IPS-20b (cell line): ENCODE data around the gene GPC5.
"Not testable (repeated sequence)": the region's sequence is repeated elsewhere in the genome, so short reads cannot be mapped to it uniquely, and the experiment has no call there.

ENCODE experiments used
- H3K27ac ChIP-seq: one replicate; pipeline ENCODE4 v1.5.1; 2013; ENCODE audit warnings: low read length
- H3K27me3 ChIP-seq: 2 replicates; pipeline ENCODE4 v1.6.1; 2013; ENCODE audit warnings: mild to moderate bottlenecking, low read length, inconsistent platforms; ENCODE audit not compliant: insufficient read depth
- H3K36me3 ChIP-seq: 2 replicates; pipeline ENCODE4 v1.6.1; 2013; ENCODE audit warnings: low read depth, mild to moderate bottlenecking, inconsistent platforms, low read length, moderate library complexity; ENCODE audit not compliant: insufficient read depth
- H3K4me1 ChIP-seq: 2 replicates; pipeline ENCODE4 v1.6.1; 2013; ENCODE audit warnings: mild to moderate bottlenecking, control low read depth, inconsistent platforms, low read length, moderate library complexity; ENCODE audit not compliant: insufficient read depth
- H3K4me3 ChIP-seq: 2 replicates; pipeline ENCODE4 v1.5.1; 2013; ENCODE audit warnings: mild to moderate bottlenecking, low read length, inconsistent platforms
- H3K9ac ChIP-seq: 2 replicates; pipeline ENCODE4 v1.6.1; 2013; ENCODE audit warnings: low read depth, mild to moderate bottlenecking, inconsistent platforms, low read length, moderate library complexity
- H3K9me3 ChIP-seq: 2 replicates; pipeline ENCODE4 v1.6.1; 2013; ENCODE audit warnings: mild to moderate bottlenecking, low read depth, low read length, inconsistent platforms; ENCODE audit not compliant: insufficient read depth

GPC5 gene

GRCh38 chr13:92896842-92897241 is 1498.4 kb downstream of the GPC5 start:
- Histone ChIP-seq H3K27ac (no peak overlapping the region), H3K9me3 (no peaks in the 10 kb centered on the region), H3K9ac (no peak overlapping the region), H3K4me1 (no peaks in the 10 kb centered on the region), H3K4me3 (no peak overlapping the region), H3K36me3 (no peaks in the 10 kb centered on the region), H3K27me3 (no peaks in the 10 kb centered on the region)

GRCh38 chr13:92898946-92899345 is 1500.5 kb downstream of the GPC5 start:
- not testable (repeated sequence) for H3K9me3 ChIP-seq, H3K4me1 ChIP-seq, H3K4me3 ChIP-seq, H3K9ac ChIP-seq, H3K36me3 ChIP-seq, H3K27me3 ChIP-seq, H3K27ac ChIP-seq

- Histone ChIP-seq H3K9me3 (no peaks in the 10 kb centered on the region), H3K36me3 (no peaks in the 10 kb centered on the region), H3K27me3 (no peaks in the 10 kb centered on the region), H3K4me3 (no peak overlapping the region), H3K27ac (no peak overlapping the region), H3K9ac (no peak overlapping the region), H3K4me1 (no peaks in the 10 kb centered on the region)
Measured at GRCh38 chr13:92900446-92900845, 1502.0 kb downstream of the GPC5 start.

GRCh38 chr13:92901739-92902138 is 1503.3 kb downstream of the GPC5 start:
- H3K4me3 ChIP-seq: no peak overlapping the region
- no peaks in the 10 kb centered on the region for H3K36me3 ChIP-seq
- no peaks in the 10 kb centered on the region for H3K9me3 ChIP-seq
- H3K27ac ChIP-seq: no peak overlapping the region
- H3K27me3 ChIP-seq: no peaks in the 10 kb centered on the region
- H3K9ac ChIP-seq: no peak overlapping the region
- H3K4me1 ChIP-seq: no peaks in the 10 kb centered on the region

- no peaks in the 10 kb centered on the region for H3K4me1 ChIP-seq
- H3K9ac ChIP-seq: no peak overlapping the region
Measured at GRCh38 chr13:92912629-92913028, 1514.2 kb downstream of the GPC5 start.

GRCh38 chr13:92913840-92914239 is 1515.4 kb downstream of the GPC5 start:
- Histone ChIP-seq H3K27ac (no peak overlapping the region), H3K9ac (no peak overlapping the region), H3K4me1 (no peaks in the 10 kb centered on the region), H3K9me3 (no peaks in the 10 kb centered on the region), H3K4me3 (no peak overlapping the region), H3K36me3 (no peaks in the 10 kb centered on the region), H3K27me3 (no peaks in the 10 kb centered on the region)

More at GRCh38 chr13:92912629-92913028, 1514.2 kb downstream of the GPC5 start:
- Histone ChIP-seq H3K27ac (no peak overlapping the region), H3K27me3 (no peaks in the 10 kb centered on the region), H3K36me3 (no peaks in the 10 kb centered on the region), H3K4me3 (no peak overlapping the region), H3K9me3 (no peaks in the 10 kb centered on the region)
